ENCODE data around the gene KRTAP12-3.
"Not testable (repeated sequence)": the region's sequence is repeated elsewhere in the genome, so short reads cannot be mapped to it uniquely, and the experiment has no call there.

The KRTAP12-3 gene

GRCh38 chr21:44657635-44658540 is at the start of gene KRTAP12-3:
TSS of gene KRTAP12-3 (plus strand) at chr21:44657932. CDS start at chr21:44657980, 48 bp downstream.
- no peak for DNase-seq (ENCODE audit: low read depth)

GRCh38 chr21:44609193-44609592 is 48.5 kb upstream of the KRTAP12-3 start:
- DNase-seq (ENCODE audit: low read depth): no peak

- not testable (repeated sequence) for DNase-seq (ENCODE audit: low read depth)
These were observed 47.4 kb upstream of the KRTAP12-3 start for GRCh38 chr21:44610157-44610843.

GRCh38 chr21:44611551-44611950 is 46.2 kb upstream of the KRTAP12-3 start:
- no peak for DNase-seq (ENCODE audit: low read depth)

- DNase-seq (ENCODE audit: low read depth): no peak
These were observed 45.7 kb upstream of the KRTAP12-3 start, which contains the start of gene KRTAP10-8 for GRCh38 chr21:44612029-44612486. TSS of gene KRTAP10-8 (plus strand) at chr21:44612079. CDS start at chr21:44612101, 22 bp downstream.

- DNase-seq (ENCODE audit: low read depth): no peak
These were observed 45.0 kb upstream of the KRTAP12-3 start for GRCh38 chr21:44612669-44613229.

- DNase-seq (ENCODE audit: low read depth): no peak
These were observed 44.2 kb upstream of the KRTAP12-3 start for GRCh38 chr21:44613386-44614155.

GRCh38 chr21:44614161-44614631 is 43.5 kb upstream of the KRTAP12-3 start:
- DNase-seq (ENCODE audit: low read depth): no peak

- DNase-seq (ENCODE audit: low read depth): no peak
These were observed 42.8 kb upstream of the KRTAP12-3 start for GRCh38 chr21:44614961-44615391.

- no peak for DNase-seq (ENCODE audit: low read depth)
These were observed 42.3 kb upstream of the KRTAP12-3 start for GRCh38 chr21:44615466-44615865.

- no peak for DNase-seq (ENCODE audit: low read depth)
These were observed 41.7 kb upstream of the KRTAP12-3 start for GRCh38 chr21:44615911-44616590.

GRCh38 chr21:44616591-44616926 is 41.2 kb upstream of the KRTAP12-3 start:
- DNase-seq (ENCODE audit: low read depth): no peak

- DNase-seq (ENCODE audit: low read depth): no peak
These were observed 40.6 kb upstream of the KRTAP12-3 start for GRCh38 chr21:44617071-44617501.

- DNase-seq (ENCODE audit: low read depth): no peak
These were observed 39.2 kb upstream of the KRTAP12-3 start for GRCh38 chr21:44618504-44618903.

GRCh38 chr21:44618909-44619308 is 38.8 kb upstream of the KRTAP12-3 start:
- DNase-seq (ENCODE audit: low read depth): no peak

- DNase-seq (ENCODE audit: low read depth): no peak
These were observed 37.8 kb upstream of the KRTAP12-3 start for GRCh38 chr21:44619886-44620285.

- DNase-seq (ENCODE audit: low read depth): no peak
These were observed 34.2 kb upstream of the KRTAP12-3 start for GRCh38 chr21:44623575-44623974.

GRCh38 chr21:44625756-44626155 is 32.0 kb upstream of the KRTAP12-3 start:
- DNase-seq (ENCODE audit: low read depth): no peak

GRCh38 chr21:44626262-44626661 is 31.5 kb upstream of the KRTAP12-3 start:
- no peak for DNase-seq (ENCODE audit: low read depth)

GRCh38 chr21:44626673-44627143 is 31.0 kb upstream of the KRTAP12-3 start, which contains the start of gene KRTAP10-9:
TSS of gene KRTAP10-9 (plus strand) at chr21:44627093. CDS start at chr21:44627172, 79 bp downstream.
- DNase-seq (ENCODE audit: low read depth): no peak
